MG63 (cell line): ENCODE data around the gene OSTF1. TPM values are rescaled to one million over a fixed set of nuclear protein-coding genes. Genes with fewer than 3 reads are reported as not detected.

Experiments used
- DNase-seq: peaks from one replicate; pipeline ENCODE4 v3.0.0-alpha.2; 2020
- H3K27me3 ChIP-seq: fragments of 250-450 bp; sonication (Bioruptor Pico); 2 replicates; pipeline ENCODE4 v1.5.1; 2020; ENCODE audit warnings: mild to moderate bottlenecking, moderate library complexity
- H3K36me3 ChIP-seq: fragments of 250-450 bp; sonication (Bioruptor Pico); 2 replicates; pipeline ENCODE4 v1.5.1; 2020; ENCODE audit warnings: mild to moderate bottlenecking, moderate library complexity
- H3K4me3 ChIP-seq: fragments of 250-450 bp; sonication (Bioruptor Pico); 2 replicates; pipeline ENCODE4 v1.5.1; 2020; ENCODE audit warnings: mild to moderate bottlenecking, moderate library complexity
- H3K9me3 ChIP-seq: fragments of 250-450 bp; sonication (Bioruptor Pico); 2 replicates; pipeline ENCODE4 v1.5.1; 2020; ENCODE audit warnings: mild to moderate bottlenecking, moderate library complexity
- total RNA-seq: library from RNA; depleted of rRNA; stranded (reverse); fragments of >200 nt; shearing (Covaris generic); gene quantifications from 2 replicates; pipeline ENCODE4 v1.2.3, GENCODE V29; 2014; ENCODE audit warnings: low replicate concordance

Gene OSTF1
- total RNA-seq, 1 experiment from 2014 or later = 18.6 TPM

DNA sequence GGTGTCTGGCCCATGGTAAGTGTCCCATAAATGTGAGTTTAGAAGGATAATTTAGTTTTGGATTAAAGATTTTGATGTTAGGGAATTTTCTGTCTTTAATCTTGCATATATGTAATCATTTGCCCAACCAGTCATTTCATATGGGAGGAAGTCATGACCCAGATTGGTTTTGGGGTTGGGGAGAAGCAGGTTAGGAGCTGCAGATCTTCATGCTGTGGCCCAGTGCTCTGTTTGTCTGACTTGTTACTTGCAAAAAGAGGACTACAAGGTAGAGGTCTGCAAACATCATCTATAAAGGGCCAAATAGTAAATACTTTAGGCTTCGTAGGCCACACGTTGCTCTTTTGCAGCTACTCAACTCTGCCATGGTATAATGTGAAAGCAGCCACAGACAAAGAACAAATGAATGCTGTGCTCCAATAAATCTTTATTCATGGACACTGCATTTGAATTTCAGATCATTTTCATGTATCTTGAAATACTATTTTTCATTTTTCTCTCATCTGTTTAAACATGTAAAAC lies 16.8 kb downstream of the OSTF1 start:
- H3K4me3 ChIP-seq = no peak overlapping the region
- no peaks in the 10 kb centered on the region for H3K36me3 ChIP-seq
- H3K27me3 ChIP-seq = no peaks in the 10 kb centered on the region
- no peaks in the 10 kb centered on the region for H3K9me3 ChIP-seq
- no peak for DNase-seq

DNA sequence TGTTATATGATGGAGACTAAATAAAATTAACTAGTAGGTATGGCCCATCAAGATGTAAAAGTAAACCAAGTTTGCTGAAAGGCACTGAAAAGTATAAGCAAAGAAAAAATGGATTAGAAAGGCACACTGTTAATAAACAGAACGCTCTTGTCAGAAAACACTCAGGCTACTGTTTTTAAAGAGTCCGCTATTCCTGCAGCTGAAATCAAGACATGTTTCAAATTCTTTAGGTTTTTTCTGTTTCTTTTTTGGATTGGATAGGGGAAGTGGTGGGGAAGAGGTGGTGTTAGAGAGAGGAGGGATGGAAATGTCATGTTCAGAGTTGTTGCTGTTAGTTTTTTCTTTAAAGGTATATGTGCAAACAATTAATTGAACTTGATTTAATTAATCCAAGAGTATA lies 17.5 kb downstream of the OSTF1 start:
- Histone ChIP-seq H3K27me3 (no peaks in the 10 kb centered on the region), H3K9me3 (no peaks in the 10 kb centered on the region)
- DNase-seq = no peak

GRCh38 chr9:75106857-75107256 lies 18.5 kb downstream of the OSTF1 start:
- H3K4me3 ChIP-seq = no peak overlapping the region
- H3K36me3 ChIP-seq = no peaks in the 10 kb centered on the region
- no peaks in the 10 kb centered on the region for H3K9me3 ChIP-seq
- no peaks in the 10 kb centered on the region for H3K27me3 ChIP-seq
- DNase-seq = no peak

More for the DNA sequence above, 17.5 kb downstream of the OSTF1 start:
- Histone ChIP-seq H3K36me3 (no peaks in the 10 kb centered on the region), H3K4me3 (no peak overlapping the region)

- H3K36me3 ChIP-seq = no peaks in the 10 kb centered on the region
- no peak overlapping the region for H3K4me3 ChIP-seq
- DNase-seq = no peak
- no peaks in the 10 kb centered on the region for H3K27me3 ChIP-seq
- H3K9me3 ChIP-seq = no peaks in the 10 kb centered on the region
Observed at GRCh38 chr9:75108571-75108970, 20.3 kb downstream of the OSTF1 start.

DNA sequence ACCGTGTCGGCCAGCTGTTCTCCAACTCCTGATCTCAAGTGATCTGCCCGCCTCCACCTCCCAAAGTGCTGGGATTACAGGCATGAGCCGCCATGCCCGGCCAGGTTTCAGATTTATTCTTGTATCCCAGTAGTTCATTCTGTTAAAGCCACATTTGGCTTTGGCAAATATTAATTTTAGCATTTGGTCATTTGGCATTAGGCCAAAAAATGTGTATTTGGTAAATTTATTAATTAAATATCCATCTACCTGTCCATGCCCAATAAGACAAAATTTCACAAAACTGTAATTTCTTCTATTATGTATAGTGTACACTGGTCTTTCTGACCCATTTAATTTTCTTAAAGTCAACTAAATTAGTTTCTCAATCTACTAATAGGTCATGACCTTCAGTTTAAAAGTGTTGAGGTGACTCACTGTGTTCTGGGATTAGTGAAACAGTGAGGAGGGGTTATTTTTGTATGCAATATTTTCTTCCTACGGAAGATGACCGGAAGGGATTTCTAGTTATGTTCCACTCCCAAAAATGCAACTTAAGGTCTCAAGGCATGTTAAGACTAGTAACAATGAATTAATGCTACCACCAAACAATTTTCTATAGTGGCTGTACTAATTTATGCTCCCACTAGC lies 21.0 kb downstream of the OSTF1 start:
- no peak for DNase-seq
- no peak overlapping the region for H3K4me3 ChIP-seq
- H3K9me3 ChIP-seq = no peaks in the 10 kb centered on the region
- no peaks in the 10 kb centered on the region for H3K27me3 ChIP-seq
- no peaks in the 10 kb centered on the region for H3K36me3 ChIP-seq

DNA sequence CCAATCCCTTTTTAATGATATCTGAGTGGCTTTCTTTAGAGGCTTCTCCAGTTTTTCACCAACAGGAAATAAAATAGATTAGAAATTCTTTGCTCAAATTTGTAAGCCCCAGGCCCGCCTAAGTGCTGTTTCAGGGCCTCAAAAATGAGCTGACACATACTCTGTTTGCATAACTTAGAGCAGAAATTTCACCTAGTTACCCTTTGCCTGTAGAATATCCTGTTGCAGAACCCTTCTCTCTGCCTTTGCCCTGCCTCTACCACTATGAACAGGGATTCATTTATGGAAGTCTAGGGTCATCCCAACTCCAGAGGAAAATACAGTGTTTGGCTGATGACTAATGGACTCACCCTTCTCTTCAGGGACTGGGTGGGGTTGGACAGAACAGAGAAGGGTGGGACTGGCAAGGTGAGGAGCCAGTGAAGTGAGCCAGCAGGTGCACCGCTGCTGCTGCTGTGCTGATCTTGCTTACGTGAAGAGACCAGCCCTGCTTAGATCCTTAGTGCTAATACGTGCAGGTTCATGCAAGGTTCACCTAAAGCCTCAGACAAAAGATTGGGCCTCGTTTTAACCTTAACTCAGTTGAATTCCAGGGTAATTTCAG lies 22.8 kb downstream of the OSTF1 start:
- DNase-seq = no peak
- Histone ChIP-seq H3K4me3 (no peak overlapping the region), H3K36me3 (no peaks in the 10 kb centered on the region)

GRCh38 chr9:75112789-75113188 lies 24.5 kb downstream of the OSTF1 start:
- Histone ChIP-seq H3K27me3 (no peaks in the 10 kb centered on the region), H3K36me3 (no peaks in the 10 kb centered on the region), H3K9me3 (no peaks in the 10 kb centered on the region), H3K4me3 (no peak overlapping the region)
- no peak for DNase-seq

More for the DNA sequence above, 22.8 kb downstream of the OSTF1 start:
- no peaks in the 10 kb centered on the region for H3K27me3 ChIP-seq
- no peaks in the 10 kb centered on the region for H3K9me3 ChIP-seq

GRCh38 chr9:75116306-75116705 lies 28.0 kb downstream of the OSTF1 start:
- no peaks in the 10 kb centered on the region for H3K36me3 ChIP-seq
- H3K4me3 ChIP-seq = no peak overlapping the region
- H3K27me3 ChIP-seq = no peaks in the 10 kb centered on the region
- DNase-seq = no peak
- no peaks in the 10 kb centered on the region for H3K9me3 ChIP-seq

DNA sequence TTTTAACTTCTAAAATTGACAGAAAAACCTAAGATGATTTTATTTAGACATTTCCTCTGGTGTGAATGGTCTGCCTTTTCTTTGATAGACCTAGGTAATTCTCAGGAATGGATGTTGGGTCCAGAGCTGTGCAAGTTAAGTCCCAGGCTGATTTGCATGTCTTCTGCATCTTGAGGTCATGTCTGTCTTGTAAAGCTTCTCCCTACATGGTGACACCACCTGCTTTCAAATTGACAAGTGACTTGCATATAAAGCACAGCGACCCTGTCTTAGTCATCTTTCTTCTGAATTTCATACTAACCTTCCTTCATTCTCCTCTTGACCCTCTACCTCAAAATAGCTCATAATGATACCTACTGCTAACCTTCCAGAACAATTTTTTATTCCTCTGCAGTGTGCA lies 29.2 kb downstream of the OSTF1 start:
- no peak overlapping the region for H3K4me3 ChIP-seq
- H3K36me3 ChIP-seq = no peaks in the 10 kb centered on the region
- no peaks in the 10 kb centered on the region for H3K27me3 ChIP-seq

GRCh38 chr9:75120686-75121085 lies 32.4 kb downstream of the OSTF1 start:
- no peak for DNase-seq

More for the DNA sequence above, 29.2 kb downstream of the OSTF1 start:
- DNase-seq = no peak
- H3K9me3 ChIP-seq = no peaks in the 10 kb centered on the region

GRCh38 chr9:75121914-75122558 lies 33.7 kb downstream of the OSTF1 start:
- no peak for DNase-seq
- Histone ChIP-seq H3K4me3 (no peak overlapping the region), H3K27me3 (no peaks in the 10 kb centered on the region), H3K9me3 (no peaks in the 10 kb centered on the region), H3K36me3 (no peaks in the 10 kb centered on the region)

More at GRCh38 chr9:75120686-75121085, 32.4 kb downstream of the OSTF1 start:
- H3K36me3 ChIP-seq = no peaks in the 10 kb centered on the region
- no peaks in the 10 kb centered on the region for H3K9me3 ChIP-seq
- H3K27me3 ChIP-seq = no peaks in the 10 kb centered on the region
- H3K4me3 ChIP-seq = no peak overlapping the region

GRCh38 chr9:75123696-75124095 lies 35.4 kb downstream of the OSTF1 start:
- no peaks in the 10 kb centered on the region for H3K9me3 ChIP-seq
- H3K4me3 ChIP-seq = no peak overlapping the region
- DNase-seq = no peak
- H3K36me3 ChIP-seq = no peaks in the 10 kb centered on the region
- no peaks in the 10 kb centered on the region for H3K27me3 ChIP-seq

GRCh38 chr9:75128535-75128934 lies 40.2 kb downstream of the OSTF1 start:
- no peaks in the 10 kb centered on the region for H3K9me3 ChIP-seq
- no peaks in the 10 kb centered on the region for H3K27me3 ChIP-seq
- H3K36me3 ChIP-seq = no peaks in the 10 kb centered on the region
- no peak for DNase-seq
- no peak overlapping the region for H3K4me3 ChIP-seq

DNA sequence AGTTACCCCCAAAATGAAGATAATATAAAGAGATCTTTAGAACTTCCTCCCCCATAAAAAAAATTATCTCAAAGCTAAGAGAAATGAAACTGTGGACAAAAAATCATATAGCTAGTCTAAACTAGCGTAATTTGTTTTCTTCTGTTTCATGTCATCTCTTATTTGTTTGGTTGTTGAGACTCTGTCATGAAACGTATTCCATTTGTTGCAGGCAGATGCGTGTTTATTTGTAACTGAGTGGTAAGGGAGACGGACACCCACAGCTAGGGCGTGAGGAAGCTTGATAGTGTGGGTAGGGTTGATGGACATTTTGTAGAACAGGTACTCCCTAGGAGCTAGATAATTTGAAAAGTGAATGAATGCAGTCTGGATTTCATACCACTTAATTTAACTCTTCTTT lies 41.9 kb downstream of the OSTF1 start:
- H3K9me3 ChIP-seq = no peaks in the 10 kb centered on the region
- no peaks in the 10 kb centered on the region for H3K27me3 ChIP-seq
- no peak for DNase-seq

DNA sequence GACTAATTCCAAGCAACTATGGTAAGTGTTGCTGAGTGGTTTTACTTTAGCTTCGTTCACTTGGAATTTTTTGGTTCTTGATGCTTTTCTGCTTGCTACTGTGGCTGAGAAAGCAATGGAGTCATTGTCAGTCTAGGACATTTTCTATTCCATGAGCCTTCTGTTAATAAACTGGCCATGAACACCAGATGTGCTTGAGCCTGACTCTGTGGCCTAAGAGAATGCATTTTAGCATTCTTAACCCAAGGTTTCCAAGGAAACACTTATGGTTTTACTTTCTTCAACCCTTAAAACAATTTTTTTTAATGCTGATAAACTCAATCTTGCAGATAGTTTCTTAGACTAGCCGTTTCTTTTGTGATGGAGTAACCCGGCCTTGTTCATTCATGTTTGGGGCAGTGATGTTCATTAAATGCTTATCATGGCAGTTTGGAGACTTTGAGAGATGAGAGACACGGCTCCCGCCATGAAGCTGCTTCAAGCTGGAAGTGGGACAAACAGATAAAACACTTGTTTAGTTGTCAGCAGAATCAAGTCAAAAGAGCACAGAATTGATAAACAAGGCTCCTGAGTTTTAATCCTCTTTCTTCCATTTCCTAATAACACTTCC lies 42.4 kb downstream of the OSTF1 start:
- DNase-seq = no peak
- H3K36me3 ChIP-seq = no peaks in the 10 kb centered on the region
- H3K9me3 ChIP-seq = no peaks in the 10 kb centered on the region
- H3K27me3 ChIP-seq = no peaks in the 10 kb centered on the region
- no peak overlapping the region for H3K4me3 ChIP-seq

More for the DNA sequence above, 41.9 kb downstream of the OSTF1 start:
- no peak overlapping the region for H3K4me3 ChIP-seq
- no peaks in the 10 kb centered on the region for H3K36me3 ChIP-seq

- Histone ChIP-seq H3K36me3 (no peaks in the 10 kb centered on the region), H3K4me3 (no peak overlapping the region), H3K9me3 (no peaks in the 10 kb centered on the region), H3K27me3 (no peaks in the 10 kb centered on the region)
- DNase-seq = no peak
Observed at GRCh38 chr9:75131700-75132099, 43.4 kb downstream of the OSTF1 start.

DNA sequence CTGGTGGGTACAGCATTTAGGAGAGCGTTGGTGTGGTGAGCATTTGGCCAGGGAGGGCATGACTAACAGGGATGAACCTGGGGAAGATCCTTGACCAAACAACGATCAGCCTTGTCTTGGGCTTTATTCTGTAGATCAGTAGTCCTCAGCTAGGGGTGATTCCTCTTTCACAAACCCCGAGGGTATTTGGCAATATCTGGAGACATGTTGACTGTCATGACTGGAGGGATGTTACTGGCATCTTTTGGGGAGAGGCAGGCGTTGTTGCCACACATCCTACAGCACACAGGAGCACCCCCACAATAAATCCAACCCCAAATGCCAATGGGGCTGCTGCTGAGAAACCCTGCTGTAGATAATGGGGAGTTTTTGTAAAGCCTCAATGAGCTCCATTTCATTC lies 43.9 kb downstream of the OSTF1 start:
- Histone ChIP-seq H3K9me3 (no peaks in the 10 kb centered on the region), H3K36me3 (no peaks in the 10 kb centered on the region), H3K27me3 (no peaks in the 10 kb centered on the region), H3K4me3 (no peak overlapping the region)
- DNase-seq = no peak
